22Rv1 (cell line): ENCODE data around the gene CST1.
"Not testable (repeated sequence)": the region's sequence is repeated elsewhere in the genome, so short reads cannot be mapped to it uniquely, and the experiment has no call there.

Experiments used
- ZFX ChIP-seq: fragments of 450-650 bp; IDR thresholded peaks from 2 replicates; pipeline ENCODE4 v1.6.1; 2017; ENCODE audit warnings: antibody characterized with exemption, borderline replicate concordance
- TF ChIP-seq, protein P1 (sequence below): fragments of 450-650 bp; IDR thresholded peaks from 2 replicates; pipeline ENCODE4 v1.5.1; 2017; ENCODE audit warnings: mild to moderate bottlenecking

DNA sequence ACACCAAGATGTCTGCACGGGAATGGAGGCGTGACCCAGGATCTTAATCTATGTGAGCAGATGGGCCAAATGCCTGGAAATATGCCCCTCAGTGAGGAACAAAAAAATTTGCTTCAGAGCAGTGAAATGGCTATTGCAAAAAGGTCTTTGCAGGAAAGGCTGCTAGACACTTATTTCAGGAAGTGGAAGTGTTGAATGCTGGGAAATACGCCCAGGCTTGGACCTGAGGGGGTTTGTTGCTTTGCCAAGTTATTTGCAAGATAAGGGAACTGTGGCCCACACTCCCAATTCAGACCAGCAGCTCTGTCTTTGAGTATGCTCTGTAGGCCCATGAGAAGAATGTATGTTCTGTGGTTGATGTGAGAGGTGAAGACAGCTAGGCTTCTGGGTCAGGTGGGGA is 15.3 kb downstream of the CST1 start:
- TF ChIP-seq, protein P1, sequence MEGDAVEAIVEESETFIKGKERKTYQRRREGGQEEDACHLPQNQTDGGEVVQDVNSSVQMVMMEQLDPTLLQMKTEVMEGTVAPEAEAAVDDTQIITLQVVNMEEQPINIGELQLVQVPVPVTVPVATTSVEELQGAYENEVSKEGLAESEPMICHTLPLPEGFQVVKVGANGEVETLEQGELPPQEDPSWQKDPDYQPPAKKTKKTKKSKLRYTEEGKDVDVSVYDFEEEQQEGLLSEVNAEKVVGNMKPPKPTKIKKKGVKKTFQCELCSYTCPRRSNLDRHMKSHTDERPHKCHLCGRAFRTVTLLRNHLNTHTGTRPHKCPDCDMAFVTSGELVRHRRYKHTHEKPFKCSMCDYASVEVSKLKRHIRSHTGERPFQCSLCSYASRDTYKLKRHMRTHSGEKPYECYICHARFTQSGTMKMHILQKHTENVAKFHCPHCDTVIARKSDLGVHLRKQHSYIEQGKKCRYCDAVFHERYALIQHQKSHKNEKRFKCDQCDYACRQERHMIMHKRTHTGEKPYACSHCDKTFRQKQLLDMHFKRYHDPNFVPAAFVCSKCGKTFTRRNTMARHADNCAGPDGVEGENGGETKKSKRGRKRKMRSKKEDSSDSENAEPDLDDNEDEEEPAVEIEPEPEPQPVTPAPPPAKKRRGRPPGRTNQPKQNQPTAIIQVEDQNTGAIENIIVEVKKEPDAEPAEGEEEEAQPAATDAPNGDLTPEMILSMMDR: not testable (repeated sequence)
- TF ChIP-seq ZFX: not testable (repeated sequence)
